ENCODE measurements around the gene ATP2B3. TPM values are rescaled to one million over a fixed set of nuclear protein-coding genes. Genes with fewer than 3 reads are reported as not detected.

ATP2B3 gene
- total and polyA plus RNA-seq, 2 experiments from 2014 or later = 0.21 to 0.42 TPM

GRCh38 chrX:153520287-153520917 lies 3.0 kb downstream of the ATP2B3 start:
- no peak overlapping the region for H3K27ac ChIP-seq
- H3K4me1 ChIP-seq (ENCODE audit: low read depth) = no peaks in the 10 kb centered on the region
- no peak for DNase-seq (ENCODE audit: low read depth in 1 of 2, low spot score in 1 of 2)
- no peak for TF ChIP-seq CTCF (IDR thresholded peaks at IDR 0.05; ENCODE audit: low read depth, low read length)
- no peak overlapping the region for H3K4me3 ChIP-seq
- H3K36me3 ChIP-seq = no peaks in the 10 kb centered on the region
- peaks cover 55% of the 10 kb centered on the region for H3K27me3 ChIP-seq
- no peaks in the 10 kb centered on the region for H3K9me3 ChIP-seq (ENCODE audit: low read depth)

- no peak for TF ChIP-seq CTCF (IDR thresholded peaks at IDR 0.05; ENCODE audit: low read depth, low read length)
- Histone ChIP-seq H3K9me3 (ENCODE audit: low read depth) (no peaks in the 10 kb centered on the region), H3K27me3 (peaks cover 48% of the 10 kb centered on the region), H3K4me1 (ENCODE audit: low read depth) (no peaks in the 10 kb centered on the region), H3K36me3 (no peaks in the 10 kb centered on the region), H3K27ac (no peak overlapping the region), H3K4me3 (no peak overlapping the region)
- DNase-seq (ENCODE audit: low read depth in 1 of 2, low spot score in 1 of 2) = no peak
These were observed 3.6 kb downstream of the ATP2B3 start for GRCh38 chrX:153521034-153521433.

GRCh38 chrX:153522259-153522658 lies 4.8 kb downstream of the ATP2B3 start:
- no peak for TF ChIP-seq CTCF (IDR thresholded peaks at IDR 0.05; ENCODE audit: low read depth, low read length)
- H3K36me3 ChIP-seq = no peaks in the 10 kb centered on the region
- DNase-seq (ENCODE audit: low read depth in 1 of 2, low spot score in 1 of 2) = no peak
- H3K4me1 ChIP-seq (ENCODE audit: low read depth) = no peaks in the 10 kb centered on the region
- no peak overlapping the region for H3K27ac ChIP-seq
- peaks cover 36% of the 10 kb centered on the region for H3K27me3 ChIP-seq
- no peaks in the 10 kb centered on the region for H3K9me3 ChIP-seq (ENCODE audit: low read depth)
- H3K4me3 ChIP-seq = no peak overlapping the region

GRCh38 chrX:153523269-153523668 lies 5.8 kb downstream of the ATP2B3 start:
- Histone ChIP-seq H3K27ac (no peak overlapping the region), H3K4me3 (no peak overlapping the region), H3K27me3 (peaks cover 26% of the 10 kb centered on the region), H3K4me1 (ENCODE audit: low read depth) (no peaks in the 10 kb centered on the region), H3K36me3 (no peaks in the 10 kb centered on the region), H3K9me3 (ENCODE audit: low read depth) (no peaks in the 10 kb centered on the region)
- TF ChIP-seq CTCF (IDR thresholded peaks at IDR 0.05; ENCODE audit: low read depth, low read length) = no peak
- no peak for DNase-seq (ENCODE audit: low read depth in 1 of 2, low spot score in 1 of 2)

- H3K9me3 ChIP-seq (ENCODE audit: low read depth) = no peaks in the 10 kb centered on the region
- H3K27me3 ChIP-seq = peaks cover 16% of the 10 kb centered on the region
- H3K4me3 ChIP-seq = no peak overlapping the region
- H3K27ac ChIP-seq = no peak overlapping the region
- H3K4me1 ChIP-seq (ENCODE audit: low read depth) = no peaks in the 10 kb centered on the region
- no peak for DNase-seq (ENCODE audit: low read depth in 1 of 2, low spot score in 1 of 2)
- H3K36me3 ChIP-seq = no peaks in the 10 kb centered on the region
- TF ChIP-seq CTCF (IDR thresholded peaks at IDR 0.05; ENCODE audit: low read depth, low read length) = no peak
These were observed 6.8 kb downstream of the ATP2B3 start for GRCh38 chrX:153524234-153524633.
